MM.1S (cell line): Measurements from ENCODE around the gene PMM2.

Experiments used
- EZH2 ChIP-seq: fragments of 300-600 bp; sonication (generic); optimal IDR thresholded peaks from 2 replicates; pipeline ENCODE3; 2017; ENCODE audit warnings: low read depth, mild to moderate bottlenecking, antibody characterized with exemption, low read length, mixed read lengths
- TF ChIP-seq, protein P1 (sequence below): fragments of 300-600 bp; sonication (generic); IDR thresholded peaks from 2 replicates; pipeline ENCODE4 v1.5.1; 2016; ENCODE audit warnings: antibody characterized with exemption, low read length, mixed read lengths

DNA sequence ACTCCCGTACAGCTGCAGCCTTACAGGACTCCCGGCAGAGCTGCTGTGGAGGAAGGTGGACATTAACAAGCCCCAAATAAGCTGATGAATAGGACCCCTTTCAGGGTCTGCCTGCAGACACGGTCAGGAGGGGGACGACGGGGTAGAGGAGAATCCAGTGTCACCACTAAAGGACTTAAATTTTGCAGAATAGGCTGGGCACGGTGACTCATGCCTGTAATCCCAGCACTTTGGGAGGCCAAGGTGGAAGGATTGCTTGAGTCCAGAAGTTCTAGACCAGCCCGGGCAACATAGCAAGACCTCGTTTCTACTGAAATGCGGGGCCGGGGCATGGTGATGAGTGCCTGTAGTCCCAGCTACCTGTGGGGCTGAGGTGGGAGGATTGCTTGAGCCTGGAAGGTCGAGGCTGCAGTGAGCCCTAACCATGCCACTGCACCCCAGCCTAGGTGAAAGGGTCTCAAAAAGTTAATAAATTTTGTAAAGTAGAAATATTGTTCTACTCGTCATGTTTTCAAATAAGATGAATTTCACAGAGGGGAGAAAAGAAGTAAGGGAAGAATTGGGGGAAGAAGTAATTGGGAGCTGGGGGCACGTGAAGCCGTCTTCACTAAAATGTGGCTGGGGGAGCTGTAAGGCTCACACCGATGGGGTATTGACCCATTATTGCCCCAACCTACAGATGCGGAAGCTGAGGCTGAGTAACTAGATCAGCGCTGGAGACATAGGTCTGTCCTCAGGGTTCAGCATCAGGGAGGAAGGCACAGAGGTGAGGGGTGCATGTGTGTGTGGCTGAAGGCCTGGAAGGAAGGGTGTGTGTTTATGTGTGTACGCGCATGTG lies 89.2 kb downstream of the PMM2 start:
- no peak for TF ChIP-seq EZH2
- TF ChIP-seq, protein P1, sequence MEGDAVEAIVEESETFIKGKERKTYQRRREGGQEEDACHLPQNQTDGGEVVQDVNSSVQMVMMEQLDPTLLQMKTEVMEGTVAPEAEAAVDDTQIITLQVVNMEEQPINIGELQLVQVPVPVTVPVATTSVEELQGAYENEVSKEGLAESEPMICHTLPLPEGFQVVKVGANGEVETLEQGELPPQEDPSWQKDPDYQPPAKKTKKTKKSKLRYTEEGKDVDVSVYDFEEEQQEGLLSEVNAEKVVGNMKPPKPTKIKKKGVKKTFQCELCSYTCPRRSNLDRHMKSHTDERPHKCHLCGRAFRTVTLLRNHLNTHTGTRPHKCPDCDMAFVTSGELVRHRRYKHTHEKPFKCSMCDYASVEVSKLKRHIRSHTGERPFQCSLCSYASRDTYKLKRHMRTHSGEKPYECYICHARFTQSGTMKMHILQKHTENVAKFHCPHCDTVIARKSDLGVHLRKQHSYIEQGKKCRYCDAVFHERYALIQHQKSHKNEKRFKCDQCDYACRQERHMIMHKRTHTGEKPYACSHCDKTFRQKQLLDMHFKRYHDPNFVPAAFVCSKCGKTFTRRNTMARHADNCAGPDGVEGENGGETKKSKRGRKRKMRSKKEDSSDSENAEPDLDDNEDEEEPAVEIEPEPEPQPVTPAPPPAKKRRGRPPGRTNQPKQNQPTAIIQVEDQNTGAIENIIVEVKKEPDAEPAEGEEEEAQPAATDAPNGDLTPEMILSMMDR: no peak
